ENCODE measurements around the gene PITPNC1.

PITPNC1 gene

GRCh38 chr17:67466251-67466796 lies 89.2 kb downstream of the PITPNC1 start:
- H3K9me3 ChIP-seq (replicated peaks; ENCODE audit: insufficient read depth, low read length), result no peaks in the 10 kb centered on the region
- H3F3A ChIP-seq (ENCODE audit: insufficient read depth, low read length), result no peaks in the 10 kb centered on the region
- no peaks in the 10 kb centered on the region for H4K20me1 ChIP-seq (ENCODE audit: insufficient read depth, low read length)
- H3K27ac ChIP-seq (ENCODE audit: low read length), result no peak overlapping the region
- no peak overlapping the region for H3K4me3 ChIP-seq (ENCODE audit: low read length)
- TF ChIP-seq EZH2 (optimal IDR thresholded peaks at IDR 0.05; ENCODE audit: low read depth, low read length) (no peak), EZH2phosphoT487 (IDR thresholded peaks at IDR 0.05; ENCODE audit: low read length) (no peak), CTCF (IDR thresholded peaks at IDR 0.05; ENCODE audit: low read length) (no peak)
- H3K4me2 ChIP-seq (ENCODE audit: low read depth, low read length), result no peak overlapping the region
- H3K9me2 ChIP-seq (replicated peaks; ENCODE audit: insufficient read depth, low read length), result no peaks in the 10 kb centered on the region
- no peak for DNase-seq
- no peak overlapping the region for H3K9ac ChIP-seq (ENCODE audit: low read length)
- no peaks in the 10 kb centered on the region for H3K27me3 ChIP-seq (replicated peaks; ENCODE audit: insufficient read depth, low read length)
- H3K4me1 ChIP-seq (ENCODE audit: low read length), result no peaks in the 10 kb centered on the region
- no peak overlapping the region for H2AFZ ChIP-seq (ENCODE audit: low read length)
- no peaks in the 10 kb centered on the region for H3K36me3 ChIP-seq (replicated peaks; ENCODE audit: insufficient read depth, low read length)
- 0 out of 2 replicates have a peak, but pooled peaks cover 3% of the 10 kb centered on the region for H3K79me2 ChIP-seq (ENCODE audit: low read length)

GRCh38 chr17:67467500-67468455 lies 90.7 kb downstream of the PITPNC1 start:
- no peak overlapping the region for H3K9ac ChIP-seq (ENCODE audit: low read length)
- no peaks in the 10 kb centered on the region for H3K4me1 ChIP-seq (ENCODE audit: low read length)
- H3K4me3 ChIP-seq (ENCODE audit: low read length), result no peak overlapping the region
- H3K9me3 ChIP-seq (replicated peaks; ENCODE audit: insufficient read depth, low read length), result no peaks in the 10 kb centered on the region
- DNase-seq, result no peak
- no peak overlapping the region for H3K27ac ChIP-seq (ENCODE audit: low read length)
- TF ChIP-seq EZH2phosphoT487 (IDR thresholded peaks at IDR 0.05; ENCODE audit: low read length) (no peak), CTCF (IDR thresholded peaks at IDR 0.05; ENCODE audit: low read length) (no peak), EZH2 (optimal IDR thresholded peaks at IDR 0.05; ENCODE audit: low read depth, low read length) (no peak)
- H3K79me2 ChIP-seq (ENCODE audit: low read length), result 0 out of 2 replicates have a peak, but pooled peaks cover 3% of the 10 kb centered on the region
- no peaks in the 10 kb centered on the region for H3K36me3 ChIP-seq (replicated peaks; ENCODE audit: insufficient read depth, low read length)
- H3K27me3 ChIP-seq (replicated peaks; ENCODE audit: insufficient read depth, low read length), result no peaks in the 10 kb centered on the region
- H3K9me2 ChIP-seq (replicated peaks; ENCODE audit: insufficient read depth, low read length), result no peaks in the 10 kb centered on the region
- no peak overlapping the region for H2AFZ ChIP-seq (ENCODE audit: low read length)
- H3K4me2 ChIP-seq (ENCODE audit: low read depth, low read length), result no peak overlapping the region
- H3F3A ChIP-seq (ENCODE audit: insufficient read depth, low read length), result no peaks in the 10 kb centered on the region
- H4K20me1 ChIP-seq (ENCODE audit: insufficient read depth, low read length), result no peaks in the 10 kb centered on the region

- H3K9me2 ChIP-seq (replicated peaks; ENCODE audit: insufficient read depth, low read length), result no peaks in the 10 kb centered on the region
- H3K4me2 ChIP-seq (ENCODE audit: low read depth, low read length), result no peak overlapping the region
- H3K27ac ChIP-seq (ENCODE audit: low read length), result no peak overlapping the region
- H3K9ac ChIP-seq (ENCODE audit: low read length), result no peak overlapping the region
- no peaks in the 10 kb centered on the region for H3K4me1 ChIP-seq (ENCODE audit: low read length)
- no peak for DNase-seq
- H3K79me2 ChIP-seq (ENCODE audit: low read length), result 0 out of 2 replicates have a peak, but pooled peaks cover 3% of the 10 kb centered on the region
- TF ChIP-seq EZH2 (optimal IDR thresholded peaks at IDR 0.05; ENCODE audit: low read depth, low read length) (no peak), EZH2phosphoT487 (IDR thresholded peaks at IDR 0.05; ENCODE audit: low read length) (no peak), CTCF (IDR thresholded peaks at IDR 0.05; ENCODE audit: low read length) (no peak)
- no peak overlapping the region for H2AFZ ChIP-seq (ENCODE audit: low read length)
- H3K9me3 ChIP-seq (replicated peaks; ENCODE audit: insufficient read depth, low read length), result no peaks in the 10 kb centered on the region
- no peaks in the 10 kb centered on the region for H3K36me3 ChIP-seq (replicated peaks; ENCODE audit: insufficient read depth, low read length)
- no peaks in the 10 kb centered on the region for H3F3A ChIP-seq (ENCODE audit: insufficient read depth, low read length)
- no peaks in the 10 kb centered on the region for H3K27me3 ChIP-seq (replicated peaks; ENCODE audit: insufficient read depth, low read length)
- no peak overlapping the region for H3K4me3 ChIP-seq (ENCODE audit: low read length)
- no peaks in the 10 kb centered on the region for H4K20me1 ChIP-seq (ENCODE audit: insufficient read depth, low read length)
These were observed 92.3 kb downstream of the PITPNC1 start for GRCh38 chr17:67469208-67469980.
